Fibroblast of mammary gland (primary cell): ENCODE results near the gene LRRN2.

Experiments
- DNase-seq: peaks from one replicate; pipeline ENCODE4 v3.0.0-alpha.2; 2010; ENCODE audit warnings: low read depth
- H3K4me3 ChIP-seq: 2 replicates; pipeline ENCODE4 v1.5.1; 2011; ENCODE audit warnings: low read depth, mild to moderate bottlenecking, low read length, moderate library complexity; ENCODE audit not compliant: control insufficient read depth
- CTCF ChIP-seq: conservative IDR thresholded peaks from 2 replicates; pipeline ENCODE4 v1.5.1; 2011; ENCODE audit warnings: low read depth, low read length, inconsistent platforms; ENCODE audit not compliant: control insufficient read depth, insufficient read depth

The LRRN2 gene

GRCh38 chr1:204612326-204612725, 73.2 kb downstream of the LRRN2 start:
- no peak overlapping the region for H3K4me3 ChIP-seq
- DNase-seq, result no peak

GRCh38 chr1:204611036-204611435, 74.5 kb downstream of the LRRN2 start:
- no peak for TF ChIP-seq CTCF
- no peak for DNase-seq
- H3K4me3 ChIP-seq, result no peak overlapping the region

More at GRCh38 chr1:204612326-204612725, 73.2 kb downstream of the LRRN2 start:
- TF ChIP-seq CTCF, result no peak

- DNase-seq, result no peak
- no peak for TF ChIP-seq CTCF
These were observed 77.6 kb downstream of the LRRN2 start for GRCh38 chr1:204607910-204608309.

GRCh38 chr1:204605791-204606190, 79.7 kb downstream of the LRRN2 start:
- TF ChIP-seq CTCF, result no peak
- no peak for DNase-seq
- H3K4me3 ChIP-seq, result no peak overlapping the region

More at GRCh38 chr1:204607910-204608309, 77.6 kb downstream of the LRRN2 start:
- no peak overlapping the region for H3K4me3 ChIP-seq

- no peak overlapping the region for H3K4me3 ChIP-seq
- DNase-seq, result no peak
- no peak for TF ChIP-seq CTCF
These were observed 82.5 kb downstream of the LRRN2 start for GRCh38 chr1:204602871-204603542.

GRCh38 chr1:204602111-204602579, 83.4 kb downstream of the LRRN2 start:
- no peak for TF ChIP-seq CTCF
- H3K4me3 ChIP-seq, result no peak overlapping the region
- no peak for DNase-seq
